ENCODE results near the gene TSPAN5.

GRCh38 chr4:98625399-98625798 lies 33.0 kb downstream of the TSPAN5 start:
- TF ChIP-seq EZH2 (IDR thresholded peaks at IDR 0.05; ENCODE audit: low read length, unreplicated experiment) (no peak), EZH2phosphoT487 (IDR thresholded peaks at IDR 0.05; ENCODE audit: borderline replicate concordance, low read length) (no peak)
- TF ChIP-seq, protein P1, sequence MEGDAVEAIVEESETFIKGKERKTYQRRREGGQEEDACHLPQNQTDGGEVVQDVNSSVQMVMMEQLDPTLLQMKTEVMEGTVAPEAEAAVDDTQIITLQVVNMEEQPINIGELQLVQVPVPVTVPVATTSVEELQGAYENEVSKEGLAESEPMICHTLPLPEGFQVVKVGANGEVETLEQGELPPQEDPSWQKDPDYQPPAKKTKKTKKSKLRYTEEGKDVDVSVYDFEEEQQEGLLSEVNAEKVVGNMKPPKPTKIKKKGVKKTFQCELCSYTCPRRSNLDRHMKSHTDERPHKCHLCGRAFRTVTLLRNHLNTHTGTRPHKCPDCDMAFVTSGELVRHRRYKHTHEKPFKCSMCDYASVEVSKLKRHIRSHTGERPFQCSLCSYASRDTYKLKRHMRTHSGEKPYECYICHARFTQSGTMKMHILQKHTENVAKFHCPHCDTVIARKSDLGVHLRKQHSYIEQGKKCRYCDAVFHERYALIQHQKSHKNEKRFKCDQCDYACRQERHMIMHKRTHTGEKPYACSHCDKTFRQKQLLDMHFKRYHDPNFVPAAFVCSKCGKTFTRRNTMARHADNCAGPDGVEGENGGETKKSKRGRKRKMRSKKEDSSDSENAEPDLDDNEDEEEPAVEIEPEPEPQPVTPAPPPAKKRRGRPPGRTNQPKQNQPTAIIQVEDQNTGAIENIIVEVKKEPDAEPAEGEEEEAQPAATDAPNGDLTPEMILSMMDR (conservative IDR thresholded peaks at IDR 0.05; ENCODE audit: low read depth, low read length): no peak
